ENCODE results near the gene DNAAF9. TPM values are rescaled to one million over a fixed set of nuclear protein-coding genes. Genes with fewer than 3 reads are reported as not detected.

DNAAF9 gene
- total RNA-seq, 1 experiment from 2014 or later: 8.1 TPM

- POLR2A ChIA-PET (ENCODE audit: low non-redundant PET): no interaction called here
- H3K27ac ChIP-seq (ENCODE audit: low read depth, low read length, poor library complexity, severe bottlenecking): no peak overlapping the region
- no TSS peak for BruUV-seq (replicated peaks)
- H3K36me3 ChIP-seq (ENCODE audit: insufficient read depth, low read length, poor library complexity, severe bottlenecking): no peaks in the 10 kb centered on the region
- H3K27me3 ChIP-seq (replicated peaks; ENCODE audit: insufficient read depth, low read depth, low read length, poor library complexity): no peaks in the 10 kb centered on the region
- H3K4me3 ChIP-seq (ENCODE audit: low read depth, low read length, poor library complexity, severe bottlenecking): no peak overlapping the region
- intact Hi-C loops (cut with micrococcal nuclease; ENCODE audit: unreplicated experiment): no loop called here
- DNase-seq (ENCODE audit: low spot score): no peak
- H3K4me1 ChIP-seq (ENCODE audit: insufficient read depth, low read length, poor library complexity, severe bottlenecking): peaks cover 3% of the 10 kb centered on the region
- no peaks in the 10 kb centered on the region for H3K9me3 ChIP-seq (ENCODE audit: low read depth, low read length, poor library complexity, severe bottlenecking)
- TF ChIP-seq EZH2 (IDR thresholded peaks at IDR 0.05; ENCODE audit: borderline replicate concordance, low read depth, low read length, poor library complexity, severe bottlenecking): no peak
- TF ChIP-seq, protein P1, sequence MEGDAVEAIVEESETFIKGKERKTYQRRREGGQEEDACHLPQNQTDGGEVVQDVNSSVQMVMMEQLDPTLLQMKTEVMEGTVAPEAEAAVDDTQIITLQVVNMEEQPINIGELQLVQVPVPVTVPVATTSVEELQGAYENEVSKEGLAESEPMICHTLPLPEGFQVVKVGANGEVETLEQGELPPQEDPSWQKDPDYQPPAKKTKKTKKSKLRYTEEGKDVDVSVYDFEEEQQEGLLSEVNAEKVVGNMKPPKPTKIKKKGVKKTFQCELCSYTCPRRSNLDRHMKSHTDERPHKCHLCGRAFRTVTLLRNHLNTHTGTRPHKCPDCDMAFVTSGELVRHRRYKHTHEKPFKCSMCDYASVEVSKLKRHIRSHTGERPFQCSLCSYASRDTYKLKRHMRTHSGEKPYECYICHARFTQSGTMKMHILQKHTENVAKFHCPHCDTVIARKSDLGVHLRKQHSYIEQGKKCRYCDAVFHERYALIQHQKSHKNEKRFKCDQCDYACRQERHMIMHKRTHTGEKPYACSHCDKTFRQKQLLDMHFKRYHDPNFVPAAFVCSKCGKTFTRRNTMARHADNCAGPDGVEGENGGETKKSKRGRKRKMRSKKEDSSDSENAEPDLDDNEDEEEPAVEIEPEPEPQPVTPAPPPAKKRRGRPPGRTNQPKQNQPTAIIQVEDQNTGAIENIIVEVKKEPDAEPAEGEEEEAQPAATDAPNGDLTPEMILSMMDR (conservative IDR thresholded peaks at IDR 0.05; ENCODE audit: low read depth, low read length): no peak
- CTCF ChIA-PET: no interaction called here
Observed at GRCh38 chr20:3447321-3447720, 39.9 kb upstream of the DNAAF9 start.

DNA sequence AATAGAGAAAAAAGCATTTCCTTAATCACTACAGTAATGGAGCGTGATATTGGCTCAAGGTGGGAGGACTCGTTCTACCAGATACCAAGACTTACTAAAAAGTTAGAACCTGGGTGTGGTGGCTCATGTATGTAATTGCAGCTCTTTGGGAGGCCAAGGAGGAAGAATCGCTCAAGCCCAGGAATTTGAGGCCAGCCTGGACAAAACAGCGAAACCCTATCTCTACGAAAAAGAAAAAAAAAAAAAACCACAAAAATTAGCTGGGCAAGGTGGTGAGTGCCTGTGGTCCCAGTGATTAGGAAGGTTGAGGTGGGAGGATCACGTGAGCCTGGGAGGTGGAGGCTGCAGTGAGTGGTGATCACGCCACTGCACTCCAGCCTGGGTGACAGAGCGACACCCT, 39.3 kb upstream of the DNAAF9 start:
- TF ChIP-seq, protein P1 (conservative IDR thresholded peaks at IDR 0.05; ENCODE audit: low read depth, low read length): no peak
- no peak for TF ChIP-seq EZH2 (IDR thresholded peaks at IDR 0.05; ENCODE audit: borderline replicate concordance, low read depth, low read length, poor library complexity, severe bottlenecking)
- intact Hi-C loops (cut with micrococcal nuclease; ENCODE audit: unreplicated experiment): no loop called here
- Histone ChIP-seq H3K4me3 (ENCODE audit: low read depth, low read length, poor library complexity, severe bottlenecking) (no peak overlapping the region), H3K4me1 (ENCODE audit: insufficient read depth, low read length, poor library complexity, severe bottlenecking) (no peaks in the 10 kb centered on the region), H3K27ac (ENCODE audit: low read depth, low read length, poor library complexity, severe bottlenecking) (no peak overlapping the region), H3K36me3 (ENCODE audit: insufficient read depth, low read length, poor library complexity, severe bottlenecking) (no peaks in the 10 kb centered on the region), H3K27me3 (replicated peaks; ENCODE audit: insufficient read depth, low read depth, low read length, poor library complexity) (no peaks in the 10 kb centered on the region), H3K9me3 (ENCODE audit: low read depth, low read length, poor library complexity, severe bottlenecking) (no peaks in the 10 kb centered on the region)
- DNase-seq (ENCODE audit: low spot score): no peak
- CTCF ChIA-PET: no interaction called here
- POLR2A ChIA-PET (ENCODE audit: low non-redundant PET): no interaction called here
- no TSS peak for BruUV-seq (replicated peaks)

DNA sequence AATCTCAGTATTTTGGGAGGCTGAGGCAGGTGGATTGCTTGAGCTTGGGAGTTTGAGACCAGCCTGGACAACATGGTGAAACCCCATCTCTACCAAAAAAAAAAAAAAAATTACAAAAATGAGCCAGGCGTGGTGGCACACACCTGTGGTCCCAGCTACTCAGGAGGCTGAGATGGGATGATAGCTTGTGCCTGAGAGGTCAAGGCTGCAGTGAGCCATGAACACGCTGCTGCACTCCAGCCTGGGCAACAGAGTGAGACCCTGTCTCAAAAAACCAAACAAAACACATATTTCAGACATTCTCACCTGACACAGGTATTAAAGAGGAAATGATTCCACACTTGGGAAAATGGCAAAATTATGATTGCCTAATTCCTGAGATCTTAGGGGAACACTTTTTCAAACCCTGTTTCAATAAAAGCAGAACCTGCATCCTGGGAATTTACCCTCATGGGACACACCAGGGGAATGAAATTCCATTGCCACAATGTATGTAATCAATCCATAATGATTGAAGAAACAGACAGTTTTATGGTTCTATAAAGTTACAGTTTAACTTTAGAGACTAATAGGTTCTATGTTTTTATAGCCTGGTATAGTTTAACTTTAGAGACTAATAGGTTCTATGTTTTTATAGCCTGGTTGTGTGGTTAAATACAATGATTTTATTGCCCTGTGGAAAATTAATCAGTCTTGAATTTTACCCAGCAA, 29.6 kb upstream of the DNAAF9 start:
- Histone ChIP-seq H3K27me3 (replicated peaks; ENCODE audit: insufficient read depth, low read depth, low read length, poor library complexity) (no peaks in the 10 kb centered on the region), H3K4me3 (ENCODE audit: low read depth, low read length, poor library complexity, severe bottlenecking) (no peak overlapping the region), H3K9me3 (ENCODE audit: low read depth, low read length, poor library complexity, severe bottlenecking) (no peaks in the 10 kb centered on the region), H3K4me1 (ENCODE audit: insufficient read depth, low read length, poor library complexity, severe bottlenecking) (no peaks in the 10 kb centered on the region), H3K36me3 (ENCODE audit: insufficient read depth, low read length, poor library complexity, severe bottlenecking) (no peaks in the 10 kb centered on the region), H3K27ac (ENCODE audit: low read depth, low read length, poor library complexity, severe bottlenecking) (no peak overlapping the region)
- ChIA-PET POLR2A (ENCODE audit: low non-redundant PET) (no interaction called here), CTCF (no interaction called here)
- BruUV-seq (replicated peaks): no TSS peak
- TF ChIP-seq EZH2 (IDR thresholded peaks at IDR 0.05; ENCODE audit: borderline replicate concordance, low read depth, low read length, poor library complexity, severe bottlenecking): no peak
- TF ChIP-seq, protein P1 (conservative IDR thresholded peaks at IDR 0.05; ENCODE audit: low read depth, low read length): no peak
- intact Hi-C loops (cut with micrococcal nuclease; ENCODE audit: unreplicated experiment): no loop called here
- no peak for DNase-seq (ENCODE audit: low spot score)

Measured in A673 (cell line).